C4-2B (cell line): ENCODE measurements around the gene ST6GALNAC6.

Source experiments
- CTCF ChIP-seq: fragments of 450-650 bp; conservative IDR thresholded peaks from 2 replicates; pipeline ENCODE4 v1.5.1; 2017; ENCODE audit warnings: mild to moderate bottlenecking
- ZFX ChIP-seq: fragments of 450-650 bp; IDR thresholded peaks from 2 replicates; pipeline ENCODE4 v1.6.1; 2017

- no peak for TF ChIP-seq CTCF
- TF ChIP-seq ZFX: no peak
Measured at GRCh38 chr9:127905788-127906191, 6.4 kb upstream of the ST6GALNAC6 start.
